GM21786 (cell line): ENCODE results near the gene VASP.

Experiments
- ATAC-seq: cut with Tn5 transposase; IDR thresholded peaks from one replicate; pipeline ENCODE4 v1.9.1; 2021; ENCODE audit not compliant: unreplicated experiment

The VASP gene

GRCh38 chr19:45473682-45474605 lies 33.3 kb upstream of the VASP start:
- ATAC-seq, result no peak

- ATAC-seq, result no peak
Observed at GRCh38 chr19:45474606-45475521, 32.4 kb upstream of the VASP start.

- ATAC-seq, result no peak
Observed at GRCh38 chr19:45475537-45476291, 31.6 kb upstream of the VASP start.

- ATAC-seq, result no peak
Observed at GRCh38 chr19:45476304-45476703, 31.0 kb upstream of the VASP start.

GRCh38 chr19:45477186-45477585 lies 30.1 kb upstream of the VASP start:
- no peak for ATAC-seq

- no peak for ATAC-seq
Observed at GRCh38 chr19:45477713-45478453, 29.4 kb upstream of the VASP start.

- ATAC-seq, result peak; percentile 76
Observed at GRCh38 chr19:45478454-45479238, 28.6 kb upstream of the VASP start.

- no peak for ATAC-seq
Observed at GRCh38 chr19:45483033-45483432, 24.2 kb upstream of the VASP start.

GRCh38 chr19:45484273-45484945 lies 22.9 kb upstream of the VASP start:
- ATAC-seq, result no peak

GRCh38 chr19:45485305-45486077 lies 21.8 kb upstream of the VASP start:
- peak; percentile 88 for ATAC-seq

GRCh38 chr19:45488708-45489107 lies 18.6 kb upstream of the VASP start:
- no peak for ATAC-seq

- ATAC-seq, result no peak
Observed at GRCh38 chr19:45489216-45489855, 17.9 kb upstream of the VASP start.

GRCh38 chr19:45492137-45492626 lies 15.1 kb upstream of the VASP start:
- no peak for ATAC-seq

- no peak for ATAC-seq
Observed at GRCh38 chr19:45492627-45493470, 14.4 kb upstream of the VASP start.

- ATAC-seq, result no peak
Observed at GRCh38 chr19:45494261-45494916, 12.9 kb upstream of the VASP start.

- no peak for ATAC-seq
Observed at GRCh38 chr19:45495178-45495577, 12.1 kb upstream of the VASP start.
